GM12864 (cell line): Measurements from ENCODE around the gene CIBAR2.

ENCODE experiments used
- DNase-seq: peaks from one replicate; pipeline ENCODE4 v3.0.0-alpha.2; 2011; ENCODE audit warnings: low read depth
- H3K4me3 ChIP-seq: 2 replicates; pipeline ENCODE4 v1.5.1; 2011; ENCODE audit warnings: mild to moderate bottlenecking, low read depth, low read length, control low read depth
- CTCF ChIP-seq: IDR thresholded peaks from 2 replicates; pipeline ENCODE4 v1.5.1; 2011; ENCODE audit warnings: low read depth, mild to moderate bottlenecking, moderate library complexity, low read length, control low read depth, inconsistent platforms; ENCODE audit errors: missing control alignments

The CIBAR2 gene

GRCh38 chr16:85156440-85156839 is 44.2 kb upstream of the CIBAR2 start:
- DNase-seq, result no peak
- no peak overlapping the region for H3K4me3 ChIP-seq
- TF ChIP-seq CTCF, result no peak

- no peak for DNase-seq
- no peak for TF ChIP-seq CTCF
- H3K4me3 ChIP-seq, result no peak overlapping the region
Measured at GRCh38 chr16:85153656-85154091, 41.4 kb upstream of the CIBAR2 start.

GRCh38 chr16:85153046-85153445 is 40.8 kb upstream of the CIBAR2 start:
- DNase-seq, result no peak
- no peak for TF ChIP-seq CTCF
- H3K4me3 ChIP-seq, result no peak overlapping the region

GRCh38 chr16:85152414-85153030 is 40.2 kb upstream of the CIBAR2 start:
- no peak for DNase-seq
- no peak for TF ChIP-seq CTCF
- no peak overlapping the region for H3K4me3 ChIP-seq

- TF ChIP-seq CTCF, result no peak
- no peak overlapping the region for H3K4me3 ChIP-seq
- no peak for DNase-seq
Measured at GRCh38 chr16:85151603-85152413, 39.5 kb upstream of the CIBAR2 start.

GRCh38 chr16:85151079-85151602 is 38.9 kb upstream of the CIBAR2 start:
- H3K4me3 ChIP-seq, result no peak overlapping the region
- TF ChIP-seq CTCF, result no peak
- no peak for DNase-seq
